Parathyroid adenoma (tissue), 2 donors: ENCODE results near the gene LGR4.

ENCODE experiments used
- H2AFZ ChIP-seq: fragments of 300-600 bp; sonication (generic); one replicate; pipeline ENCODE4 v1.7.0; 2017; ENCODE audit warnings: antibody characterized with exemption, mild to moderate bottlenecking
- H3K27ac ChIP-seq: fragments of 300-600 bp; sonication (generic); one replicate; pipeline ENCODE4 v1.7.0; 2017
- H3K27me3 ChIP-seq: fragments of 300-600 bp; sonication (generic); one replicate; pipeline ENCODE4 v1.7.0; 2017; ENCODE audit warnings: low read length; ENCODE audit not compliant: control insufficient read depth, insufficient read depth
- H3K36me3 ChIP-seq: fragments of 300-600 bp; sonication (generic); one replicate; pipeline ENCODE4 v1.7.0; 2017; ENCODE audit warnings: low read length; ENCODE audit not compliant: control insufficient read depth, insufficient read depth
- H3K4me1 ChIP-seq: fragments of 300-600 bp; sonication (generic); one replicate; pipeline ENCODE4 v1.7.0; 2017; ENCODE audit warnings: control low read depth
- H3K4me2 ChIP-seq: fragments of 300-600 bp; sonication (generic); one replicate; pipeline ENCODE4 v1.7.0; 2017; ENCODE audit warnings: low read length
- H3K4me3 ChIP-seq: fragments of 300-600 bp; sonication (generic); one replicate; pipeline ENCODE4 v1.7.0; 2017; ENCODE audit warnings: low read depth, low read length
- H3K79me2 ChIP-seq: fragments of 300-600 bp; sonication (generic); one replicate; pipeline ENCODE4 v1.7.0; 2017; ENCODE audit warnings: control low read depth
- H3K9ac ChIP-seq: fragments of 300-600 bp; sonication (generic); one replicate; pipeline ENCODE4 v1.7.0; 2017; ENCODE audit warnings: mild to moderate bottlenecking
- H3K9me3 ChIP-seq: fragments of 300-600 bp; sonication (generic); one replicate; pipeline ENCODE4 v1.7.0; 2017; ENCODE audit warnings: low read length; ENCODE audit not compliant: control insufficient read depth
- TF ChIP-seq, protein P1 (sequence below): fragments of 300-600 bp; sonication (generic); IDR thresholded peaks from one replicate; pipeline ENCODE4 v1.7.0; 2017; ENCODE audit warnings: antibody characterized with exemption, mild to moderate bottlenecking
- donor health status: primary hyperparathyroidism.

LGR4 gene

DNA sequence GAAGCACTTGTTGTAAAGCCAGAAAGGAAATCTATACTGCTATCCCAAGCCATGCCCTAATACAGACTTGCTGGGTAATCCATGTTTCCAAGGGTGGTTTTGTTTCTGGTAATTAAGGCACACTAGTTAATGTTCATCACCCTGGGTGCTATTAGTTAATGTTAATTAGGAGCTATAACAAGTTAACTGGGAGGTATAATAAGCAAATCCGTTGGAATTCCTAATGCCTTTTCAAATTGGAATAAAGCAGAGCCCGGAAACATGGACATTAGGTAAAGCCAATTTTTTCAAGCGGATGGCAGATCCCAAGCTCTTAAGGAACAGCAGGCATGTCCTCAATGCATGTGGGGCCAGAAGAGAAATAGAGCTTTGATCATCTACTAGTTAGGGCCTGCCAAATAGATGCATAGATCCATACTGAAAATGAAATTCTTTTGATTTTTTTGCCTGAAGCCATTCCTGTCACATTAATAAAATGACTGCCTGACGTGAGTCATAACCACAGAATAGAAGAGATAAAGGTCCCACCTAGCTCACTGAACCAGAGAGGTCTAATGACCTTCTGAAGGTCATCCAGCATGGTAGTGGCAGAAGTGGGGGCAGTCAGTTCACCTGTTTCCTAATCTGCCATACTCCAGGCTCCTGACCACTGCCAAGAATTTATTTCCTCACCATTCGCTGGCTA lies 81.1 kb downstream of the LGR4 start:
- Histone ChIP-seq H3K27ac (no peak overlapping the region), H3K4me1 (no peaks in the 10 kb centered on the region), H3K9ac (no peak overlapping the region), H3K27me3 (no peaks in the 10 kb centered on the region), H2AFZ (no peak overlapping the region), H3K79me2 (no peaks in the 10 kb centered on the region), H3K36me3 (no peaks in the 10 kb centered on the region), H3K9me3 (no peaks in the 10 kb centered on the region), H3K4me3 (no peak overlapping the region), H3K4me2 (no peak overlapping the region)
- TF ChIP-seq, protein P1, sequence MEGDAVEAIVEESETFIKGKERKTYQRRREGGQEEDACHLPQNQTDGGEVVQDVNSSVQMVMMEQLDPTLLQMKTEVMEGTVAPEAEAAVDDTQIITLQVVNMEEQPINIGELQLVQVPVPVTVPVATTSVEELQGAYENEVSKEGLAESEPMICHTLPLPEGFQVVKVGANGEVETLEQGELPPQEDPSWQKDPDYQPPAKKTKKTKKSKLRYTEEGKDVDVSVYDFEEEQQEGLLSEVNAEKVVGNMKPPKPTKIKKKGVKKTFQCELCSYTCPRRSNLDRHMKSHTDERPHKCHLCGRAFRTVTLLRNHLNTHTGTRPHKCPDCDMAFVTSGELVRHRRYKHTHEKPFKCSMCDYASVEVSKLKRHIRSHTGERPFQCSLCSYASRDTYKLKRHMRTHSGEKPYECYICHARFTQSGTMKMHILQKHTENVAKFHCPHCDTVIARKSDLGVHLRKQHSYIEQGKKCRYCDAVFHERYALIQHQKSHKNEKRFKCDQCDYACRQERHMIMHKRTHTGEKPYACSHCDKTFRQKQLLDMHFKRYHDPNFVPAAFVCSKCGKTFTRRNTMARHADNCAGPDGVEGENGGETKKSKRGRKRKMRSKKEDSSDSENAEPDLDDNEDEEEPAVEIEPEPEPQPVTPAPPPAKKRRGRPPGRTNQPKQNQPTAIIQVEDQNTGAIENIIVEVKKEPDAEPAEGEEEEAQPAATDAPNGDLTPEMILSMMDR: no peak

- H3K27me3 ChIP-seq: no peaks in the 10 kb centered on the region
- TF ChIP-seq, protein P1: no peak
- H3K9me3 ChIP-seq: no peaks in the 10 kb centered on the region
- no peak overlapping the region for H3K4me3 ChIP-seq
- no peak overlapping the region for H3K27ac ChIP-seq
- H3K4me1 ChIP-seq: no peaks in the 10 kb centered on the region
- no peak overlapping the region for H3K9ac ChIP-seq
- H2AFZ ChIP-seq: no peak overlapping the region
- no peak overlapping the region for H3K4me2 ChIP-seq
- no peaks in the 10 kb centered on the region for H3K79me2 ChIP-seq
- H3K36me3 ChIP-seq: no peaks in the 10 kb centered on the region
Measured at GRCh38 chr11:27390318-27391295, 82.0 kb downstream of the LGR4 start.

- no peaks in the 10 kb centered on the region for H3K27me3 ChIP-seq
- no peaks in the 10 kb centered on the region for H3K4me1 ChIP-seq
- TF ChIP-seq, protein P1: no peak
- H3K79me2 ChIP-seq: no peaks in the 10 kb centered on the region
- no peak overlapping the region for H3K4me2 ChIP-seq
- no peaks in the 10 kb centered on the region for H3K36me3 ChIP-seq
- no peak overlapping the region for H3K4me3 ChIP-seq
- H2AFZ ChIP-seq: no peak overlapping the region
- H3K9me3 ChIP-seq: no peaks in the 10 kb centered on the region
- H3K27ac ChIP-seq: no peak overlapping the region
- no peak overlapping the region for H3K9ac ChIP-seq
Measured at GRCh38 chr11:27388869-27389268, 83.7 kb downstream of the LGR4 start.

- Histone ChIP-seq H3K4me3 (no peak overlapping the region), H3K9ac (no peak overlapping the region), H3K36me3 (no peaks in the 10 kb centered on the region), H3K27me3 (no peaks in the 10 kb centered on the region), H3K4me2 (no peak overlapping the region), H3K79me2 (no peaks in the 10 kb centered on the region), H2AFZ (no peak overlapping the region), H3K9me3 (no peaks in the 10 kb centered on the region), H3K4me1 (no peaks in the 10 kb centered on the region), H3K27ac (no peak overlapping the region)
- TF ChIP-seq, protein P1: no peak
Measured at GRCh38 chr11:27388001-27388400, 84.6 kb downstream of the LGR4 start.
